Keratinocyte (primary cell): Measurements from ENCODE around the gene SPATA2. TPM values are rescaled to one million over a fixed set of nuclear protein-coding genes. Genes with fewer than 3 reads are reported as not detected.

Experiments
- DNase-seq: peaks from one replicate; pipeline ENCODE4 v3.0.0-alpha.2; 2011; ENCODE audit warnings: low read depth, missing footprints, low spot score
- FAIRE-seq: peaks from 2 replicates; lab custom pipeline; 2011; peaks lifted over from hg19 to GRCh38; lab: Jason Lieb, UNC
- H2AFZ ChIP-seq: 2 replicates; pipeline ENCODE4 v1.6.0; 2012; ENCODE audit warnings: low read length, control low read depth, inconsistent platforms; ENCODE audit not compliant: control insufficient read depth
- H3K27ac ChIP-seq: 2 replicates; pipeline ENCODE4 v1.5.1; 2011; ENCODE audit warnings: low read length; ENCODE audit not compliant: control insufficient read depth, insufficient read depth
- H3K27me3 ChIP-seq: 3 replicates; pipeline ENCODE4 v1.6.0; 2011; ENCODE audit warnings: low read length; ENCODE audit not compliant: control insufficient read depth, insufficient read depth; ENCODE audit errors: extremely low read depth
- H3K36me3 ChIP-seq, 2 experiments: 2 replicates in 1 of 2; 3 replicates in 1 of 2; pipeline ENCODE4 v1.5.1; 2011; ENCODE audit warnings: low read length in 2 of 2, mild to moderate bottlenecking in 1 of 2; ENCODE audit not compliant: control insufficient read depth in 2 of 2, insufficient read depth in 2 of 2; ENCODE audit errors: extremely low read depth in 1 of 2
- H3K4me1 ChIP-seq: 3 replicates; pipeline ENCODE4 v1.5.1; 2011; ENCODE audit warnings: low read length; ENCODE audit not compliant: control insufficient read depth, insufficient read depth; ENCODE audit errors: extremely low read depth
- H3K4me2 ChIP-seq: 3 replicates; pipeline ENCODE4 v1.6.0; 2011; ENCODE audit warnings: low read depth, low read length; ENCODE audit not compliant: control insufficient read depth, insufficient read depth; ENCODE audit errors: extremely low read depth
- H3K4me3 ChIP-seq, 3 experiments: fragments of 200-600 bp in 1 of 3; sonication (generic) in 1 of 3; 2 replicates in 2 of 3; 3 replicates in 1 of 3; pipeline ENCODE4 v1.5.1; 2011 to 2016; ENCODE audit warnings: low read length in 3 of 3, mild to moderate bottlenecking in 3 of 3, control low read depth in 2 of 3, inconsistent platforms in 1 of 3, low read depth in 1 of 3, mixed read lengths in 1 of 3, mixed run types in 1 of 3, moderate library complexity in 1 of 3; ENCODE audit not compliant: control insufficient read depth in 2 of 3, insufficient read depth in 2 of 3; ENCODE audit errors: extremely low read depth in 1 of 3
- H3K79me2 ChIP-seq: 2 replicates; pipeline ENCODE4 v1.6.0; 2012; ENCODE audit warnings: low read length; ENCODE audit not compliant: control insufficient read depth, insufficient read depth
- H3K9ac ChIP-seq: 3 replicates; pipeline ENCODE4 v1.6.0; 2011; ENCODE audit warnings: low read length; ENCODE audit not compliant: control insufficient read depth, insufficient read depth; ENCODE audit errors: extremely low read depth
- H3K9me1 ChIP-seq: 3 replicates; pipeline ENCODE4 v1.6.0; 2011; ENCODE audit warnings: low read length; ENCODE audit not compliant: control insufficient read depth, insufficient read depth; ENCODE audit errors: extremely low read depth
- H3K9me3 ChIP-seq: 2 replicates; pipeline ENCODE4 v1.5.1; 2012; ENCODE audit warnings: low read depth, low read length; ENCODE audit not compliant: control insufficient read depth
- H4K20me1 ChIP-seq: 3 replicates; pipeline ENCODE4 v1.6.0; 2011; ENCODE audit warnings: low read length; ENCODE audit not compliant: control insufficient read depth, insufficient read depth; ENCODE audit errors: extremely low read depth
- EZH2 ChIP-seq: IDR thresholded peaks from one replicate; pipeline ENCODE4 v1.6.1; 2012; ENCODE audit warnings: inconsistent platforms, mild to moderate bottlenecking, low read length, moderate library complexity
- dilution Hi-C: fragments of 300-500 bp; cut with MboI; formaldehyde crosslinking; loops from one replicate; pipeline ENCODE4 v1.7.0; 2020; ENCODE audit warnings: low sequenced_read_pairs; ENCODE audit not compliant: extremely low pct_ligation_motif_present
- polyA plus RNA-seq, 5 experiments: library from polyadenylated mRNA; depleted of rRNA in 3 of 5; stranded (reverse) in 3 of 5; stranded (forward) in 1 of 5; unstranded in 1 of 5; fragments of >200 nt; gene quantifications; 1 replicate in 1 of 5; 2 replicates in 3 of 5; 3 replicates in 1 of 5; pipeline versions ENCODE4 v1.2.1 to v1.2.3, GENCODE V29; 2011 to 2012; ENCODE audit warnings: missing spikeins in 2 of 5, low read depth in 1 of 5, low replicate concordance in 1 of 5
- TF ChIP-seq, protein P1 (sequence below), 3 experiments: IDR thresholded peaks in 1 of 3; conservative IDR thresholded peaks in 1 of 3; optimal IDR thresholded peaks in 1 of 3; 2 replicates in 2 of 3; 3 replicates in 1 of 3; pipeline versions ENCODE3 to v1.5.1; 2011; ENCODE audit warnings: low read length in 3 of 3, mild to moderate bottlenecking in 3 of 3, moderate library complexity in 2 of 3, control low read depth in 1 of 3, inconsistent platforms in 1 of 3; ENCODE audit not compliant: insufficient read depth in 2 of 3; ENCODE audit errors: extremely low read depth in 1 of 3

The SPATA2 gene
- polyA plus RNA-seq, 1 donor (not counting 4 experiments of a cell fraction or from before 2014, with no cell fraction given): 3.2 TPM

DNA sequence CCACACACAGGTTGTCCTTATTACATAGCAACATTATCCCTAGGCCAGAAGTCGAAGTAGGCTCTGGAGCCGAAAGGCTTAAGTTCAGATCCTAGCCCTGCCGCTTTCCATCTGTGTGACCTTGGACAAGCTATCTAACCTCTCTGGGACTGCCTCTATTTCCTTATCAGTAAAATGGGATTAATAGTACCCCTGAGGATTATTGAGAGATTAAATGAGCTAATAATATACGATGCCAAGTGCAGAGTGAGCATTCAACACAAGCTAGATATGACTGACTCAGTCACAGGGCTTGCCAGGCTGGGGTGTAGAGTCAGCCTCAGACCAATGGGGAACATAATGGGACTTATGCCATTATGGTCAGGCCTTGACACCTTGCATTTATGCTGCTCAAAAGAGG, 8.9 kb upstream of the SPATA2 start:
- dilution Hi-C loops: no loop called here
- Histone ChIP-seq H3K79me2 (no peaks in the 10 kb centered on the region), H3K9ac (no peak overlapping the region), H3K4me2 (no peak overlapping the region), H4K20me1 (no peaks in the 10 kb centered on the region), H3K9me3 (no peaks in the 10 kb centered on the region), H3K9me1 (no peaks in the 10 kb centered on the region), H3K4me3 (no peak overlapping the region), H2AFZ (no peak overlapping the region), H3K27ac (no peak overlapping the region), H3K27me3 (no peaks in the 10 kb centered on the region), H3K36me3 (no peaks in the 10 kb centered on the region), H3K4me1 (peaks cover 6% of the 10 kb centered on the region)
- TF ChIP-seq, protein P1, sequence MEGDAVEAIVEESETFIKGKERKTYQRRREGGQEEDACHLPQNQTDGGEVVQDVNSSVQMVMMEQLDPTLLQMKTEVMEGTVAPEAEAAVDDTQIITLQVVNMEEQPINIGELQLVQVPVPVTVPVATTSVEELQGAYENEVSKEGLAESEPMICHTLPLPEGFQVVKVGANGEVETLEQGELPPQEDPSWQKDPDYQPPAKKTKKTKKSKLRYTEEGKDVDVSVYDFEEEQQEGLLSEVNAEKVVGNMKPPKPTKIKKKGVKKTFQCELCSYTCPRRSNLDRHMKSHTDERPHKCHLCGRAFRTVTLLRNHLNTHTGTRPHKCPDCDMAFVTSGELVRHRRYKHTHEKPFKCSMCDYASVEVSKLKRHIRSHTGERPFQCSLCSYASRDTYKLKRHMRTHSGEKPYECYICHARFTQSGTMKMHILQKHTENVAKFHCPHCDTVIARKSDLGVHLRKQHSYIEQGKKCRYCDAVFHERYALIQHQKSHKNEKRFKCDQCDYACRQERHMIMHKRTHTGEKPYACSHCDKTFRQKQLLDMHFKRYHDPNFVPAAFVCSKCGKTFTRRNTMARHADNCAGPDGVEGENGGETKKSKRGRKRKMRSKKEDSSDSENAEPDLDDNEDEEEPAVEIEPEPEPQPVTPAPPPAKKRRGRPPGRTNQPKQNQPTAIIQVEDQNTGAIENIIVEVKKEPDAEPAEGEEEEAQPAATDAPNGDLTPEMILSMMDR (optimal IDR thresholded peaks at IDR 0.05 in 1 of 3, IDR thresholded peaks at IDR 0.05 in 1 of 3, conservative IDR thresholded peaks at IDR 0.05 in 1 of 3; ENCODE audit: extremely low read depth in 1 of 3, insufficient read depth in 2 of 3, low read length in 3 of 3): no peak
- no peak for TF ChIP-seq EZH2
- FAIRE-seq (no peak), DNase-seq (no peak)

DNA sequence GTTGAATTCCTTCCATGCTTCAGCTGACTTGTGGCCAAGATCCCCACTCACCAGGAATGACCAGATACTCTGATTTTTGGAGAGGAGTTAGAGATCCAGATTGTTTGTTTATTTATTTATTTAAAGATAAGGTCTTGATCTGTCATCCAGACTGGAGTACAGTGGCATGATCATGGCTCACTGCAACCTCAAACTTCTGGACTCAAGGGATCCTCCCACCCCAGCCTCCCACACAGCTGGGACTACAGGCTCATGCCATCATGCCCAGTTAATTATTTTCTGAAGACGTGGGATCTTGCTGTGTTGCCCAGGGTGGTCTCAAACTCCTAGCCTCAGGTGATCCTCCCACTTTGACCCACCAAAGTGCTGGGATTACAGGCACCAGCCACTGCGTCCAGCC, 4.1 kb upstream of the SPATA2 start:
- no peak for FAIRE-seq
- no peak overlapping the region for H3K27ac ChIP-seq
- dilution Hi-C loops: no loop called here

More for the DNA sequence above, 4.1 kb upstream of the SPATA2 start:
- DNase-seq: no peak
- H2AFZ ChIP-seq: no peak overlapping the region
- no peaks in the 10 kb centered on the region for H3K36me3 ChIP-seq
- no peak overlapping the region for H3K9ac ChIP-seq
- no peaks in the 10 kb centered on the region for H4K20me1 ChIP-seq
- TF ChIP-seq EZH2: no peak
- TF ChIP-seq, protein P1 (optimal IDR thresholded peaks at IDR 0.05 in 1 of 3, IDR thresholded peaks at IDR 0.05 in 1 of 3, conservative IDR thresholded peaks at IDR 0.05 in 1 of 3; ENCODE audit: extremely low read depth in 1 of 3, insufficient read depth in 2 of 3, low read length in 3 of 3): no peak
- H3K4me1 ChIP-seq: peaks cover 12% of the 10 kb centered on the region
- H3K9me1 ChIP-seq: no peaks in the 10 kb centered on the region
- H3K27me3 ChIP-seq: no peaks in the 10 kb centered on the region
- H3K9me3 ChIP-seq: no peaks in the 10 kb centered on the region
- peaks cover 8% of the 10 kb centered on the region for H3K79me2 ChIP-seq
- no peak overlapping the region for H3K4me2 ChIP-seq
- no peak overlapping the region for H3K4me3 ChIP-seq
